ENCODE results near the gene MDK. TPM values are rescaled to one million over a fixed set of nuclear protein-coding genes. Genes with fewer than 3 reads are reported as not detected.

MDK gene
- total RNA-seq, 1 donor from 2014 or later, result 22.5 TPM

Other genes with a start within 250 kb of the MDK start
- 2.1 and 6.7 TPM in 2 replicates for gene CREB3L1, start 104.0 kb upstream of the MDK start, total RNA-seq
- 32.1 and 32.5 TPM in 2 replicates for gene DGKZ, start 34.2 kb upstream of the MDK start, total RNA-seq
- gene CHRM4, start 10.1 kb downstream of the MDK start, total RNA-seq, result not detected in 2 replicates
- gene AMBRA1, start 212.4 kb downstream of the MDK start, total RNA-seq, result 24.0 and 38.3 TPM in 2 replicates
- 4.3 and 6.8 TPM in 2 replicates for gene HARBI1, start 235.6 kb downstream of the MDK start, total RNA-seq
- gene ATG13, start 235.9 kb downstream of the MDK start, total RNA-seq, result 78.5 and 80.2 TPM in 2 replicates